ENCODE data around the gene DDIT4. TPM values are rescaled to one million over a fixed set of nuclear protein-coding genes. Genes with fewer than 3 reads are reported as not detected.
A peak's percentile ranks its signal among the peaks of the same experiment; 100 is the strongest.

Gene DDIT4
- total RNA-seq, 4 donors from 2014 or later: 77.4 to 247 (median 146) TPM

- Histone ChIP-seq H3K4me3 (peak overlapping the region; percentile 56 to 60 (median 58)), H3K36me3 (no peaks in the 10 kb centered on the region), H3K4me1 (peaks cover 64 to 75% (median 70%) of the 10 kb centered on the region in 4 donors), H3K9me3 (no peaks in the 10 kb centered on the region), H3K27me3 (no peaks in the 10 kb centered on the region), H3K27ac (replicated peaks in 1 of 4) (peak overlapping the region; percentile 93 to 97 (median 94))
- peak; percentile 95 for DNase-seq (ENCODE audit: extremely low spot score)
- 28% methylated on average over 14 of the region's 19 CpGs for WGBS
- TF ChIP-seq, protein P1, sequence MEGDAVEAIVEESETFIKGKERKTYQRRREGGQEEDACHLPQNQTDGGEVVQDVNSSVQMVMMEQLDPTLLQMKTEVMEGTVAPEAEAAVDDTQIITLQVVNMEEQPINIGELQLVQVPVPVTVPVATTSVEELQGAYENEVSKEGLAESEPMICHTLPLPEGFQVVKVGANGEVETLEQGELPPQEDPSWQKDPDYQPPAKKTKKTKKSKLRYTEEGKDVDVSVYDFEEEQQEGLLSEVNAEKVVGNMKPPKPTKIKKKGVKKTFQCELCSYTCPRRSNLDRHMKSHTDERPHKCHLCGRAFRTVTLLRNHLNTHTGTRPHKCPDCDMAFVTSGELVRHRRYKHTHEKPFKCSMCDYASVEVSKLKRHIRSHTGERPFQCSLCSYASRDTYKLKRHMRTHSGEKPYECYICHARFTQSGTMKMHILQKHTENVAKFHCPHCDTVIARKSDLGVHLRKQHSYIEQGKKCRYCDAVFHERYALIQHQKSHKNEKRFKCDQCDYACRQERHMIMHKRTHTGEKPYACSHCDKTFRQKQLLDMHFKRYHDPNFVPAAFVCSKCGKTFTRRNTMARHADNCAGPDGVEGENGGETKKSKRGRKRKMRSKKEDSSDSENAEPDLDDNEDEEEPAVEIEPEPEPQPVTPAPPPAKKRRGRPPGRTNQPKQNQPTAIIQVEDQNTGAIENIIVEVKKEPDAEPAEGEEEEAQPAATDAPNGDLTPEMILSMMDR (IDR thresholded peaks at IDR 0.05): no peak
- peak; percentile 65 to 66 for TF ChIP-seq POLR2AphosphoS5 (IDR thresholded peaks at IDR 0.05)
- intact Hi-C loops (cut with DNase I): no loop called here
Observed at GRCh38 chr10:72260239-72260975, 13.3 kb upstream of the DDIT4 start.

DNA sequence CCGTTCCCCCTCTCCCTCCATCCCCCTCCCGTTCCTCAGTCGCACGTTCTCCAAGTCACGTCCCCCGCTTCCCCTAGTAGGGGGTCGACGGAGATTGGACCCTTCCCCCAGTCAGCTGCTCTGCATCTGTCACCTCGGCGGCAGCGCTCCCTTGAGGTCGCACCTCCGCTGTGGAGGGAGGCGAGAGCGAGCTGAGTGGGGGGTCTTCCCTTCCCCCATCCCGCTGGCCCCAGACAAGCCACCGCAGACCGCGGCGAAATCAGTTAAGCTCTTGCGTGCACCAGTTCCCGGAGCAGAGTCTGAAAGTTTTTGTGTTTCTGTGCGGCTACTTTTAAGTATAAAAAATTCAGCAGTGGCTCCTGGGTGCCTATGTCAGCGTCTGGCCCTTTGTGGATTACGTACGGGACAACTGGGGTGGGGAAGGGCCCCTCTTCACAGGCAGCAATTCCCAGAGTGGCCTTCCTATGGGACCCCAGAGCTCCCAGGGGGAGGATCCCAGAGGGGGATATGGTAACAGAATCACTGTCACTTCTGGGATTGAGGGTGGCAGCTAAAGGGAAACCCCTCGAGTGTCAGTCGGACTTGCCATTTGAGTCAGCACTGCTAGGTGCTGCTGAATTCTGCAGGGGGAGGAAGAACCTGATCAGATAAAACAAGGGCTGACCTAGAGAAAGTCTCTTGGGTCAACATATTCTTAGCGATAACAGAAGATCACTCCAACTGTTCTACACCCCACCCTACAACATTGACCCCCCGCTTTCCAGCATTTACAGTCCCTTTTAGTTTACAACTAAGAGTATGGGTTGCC, 12.5 kb upstream of the DDIT4 start:
- Histone ChIP-seq H3K4me1 (peaks cover 56 to 67% (median 63%) of the 10 kb centered on the region in 4 donors), H3K36me3 (no peaks in the 10 kb centered on the region), H3K27me3 (no peaks in the 10 kb centered on the region), H3K9me3 (no peaks in the 10 kb centered on the region), H3K4me3 (peak overlapping the region; percentile 56 to 60 (median 58)), H3K27ac (replicated peaks in 1 of 4) (peak overlapping the region; percentile 93 to 97 (median 94))
- 23% methylated on average over 11 of the region's 30 CpGs for WGBS
- no peak for TF ChIP-seq EP300 (IDR thresholded peaks at IDR 0.05)
- TF ChIP-seq POLR2AphosphoS5 (IDR thresholded peaks at IDR 0.05): peak; percentile 31 to 76
- intact Hi-C loops (cut with DNase I): no loop called here
- DNase-seq (ENCODE audit: extremely low spot score): no peak

DNA sequence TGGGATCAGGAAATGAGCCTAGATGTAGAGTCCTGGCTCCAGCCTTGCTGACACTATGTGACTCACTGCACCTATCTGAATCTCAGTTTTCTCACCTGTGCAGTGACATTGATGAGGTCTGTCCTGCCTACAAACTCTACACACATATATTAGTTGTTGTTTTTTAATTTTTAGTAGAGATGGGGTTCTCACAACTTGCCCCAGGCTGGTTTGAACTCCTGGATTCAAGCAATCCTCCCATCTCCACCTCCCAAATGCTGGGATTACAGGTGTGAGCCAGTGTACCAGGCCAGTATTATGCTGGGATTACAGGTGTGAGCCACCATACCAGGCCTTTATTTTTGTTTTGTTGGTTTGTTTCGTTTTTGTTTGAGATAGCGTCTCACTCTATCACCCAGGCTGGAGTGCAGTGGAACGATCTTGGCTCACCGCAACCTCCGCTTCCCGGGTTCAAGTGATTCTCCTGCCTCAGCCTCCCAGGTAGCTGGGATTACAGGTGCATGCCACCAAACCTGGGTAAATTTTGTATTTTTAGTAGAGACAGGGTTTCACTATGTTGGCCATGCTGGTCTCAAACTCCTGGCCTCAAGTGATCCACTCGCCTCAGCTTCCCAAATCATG, 11.8 kb upstream of the DDIT4 start:
- H3K27me3 ChIP-seq: no peaks in the 10 kb centered on the region
- no peak for DNase-seq (ENCODE audit: extremely low spot score)
- TF ChIP-seq, protein P1 (IDR thresholded peaks at IDR 0.05): no peak
- 95% methylated on average over 7 of the region's 7 CpGs for WGBS
- peak overlapping the region in 1 of 4 donors; percentile 60 for H3K4me3 ChIP-seq
- H3K9me3 ChIP-seq: no peaks in the 10 kb centered on the region
- no peaks in the 10 kb centered on the region for H3K36me3 ChIP-seq
- intact Hi-C loops (cut with DNase I): no loop called here
- H3K27ac ChIP-seq (replicated peaks in 1 of 4): peak overlapping the region; percentile 93 to 97 (median 94)
- H3K4me1 ChIP-seq: peaks cover 49 to 60% (median 56%) of the 10 kb centered on the region in 4 donors

GRCh38 chr10:72263613-72264241, 10.0 kb upstream of the DDIT4 start:
- Histone ChIP-seq H3K9me3 (no peaks in the 10 kb centered on the region), H3K4me3 (no peak overlapping the region), H3K4me1 (peaks cover 40 to 44% (median 41%) of the 10 kb centered on the region in 4 donors), H3K36me3 (no peaks in the 10 kb centered on the region), H3K27me3 (no peaks in the 10 kb centered on the region), H3K27ac (replicated peaks in 1 of 4) (no peak overlapping the region)
- no peak for DNase-seq (ENCODE audit: extremely low spot score)
- TF ChIP-seq EP300 (IDR thresholded peaks at IDR 0.05) (no peak), POLR2AphosphoS5 (IDR thresholded peaks at IDR 0.05) (peak in 1 of 2 donors; percentile 7), POLR2A (IDR thresholded peaks at IDR 0.05; ENCODE audit: low read depth) (no peak)
- TF ChIP-seq, protein P1 (IDR thresholded peaks at IDR 0.05): no peak
- intact Hi-C loops (cut with DNase I): no loop called here
- 89% methylated on average over 6 of the region's 6 CpGs for WGBS
